22Rv1 (cell line): Measurements from ENCODE around the gene MCF2L.
"Not testable (repeated sequence)": the region's sequence is repeated elsewhere in the genome, so short reads cannot be mapped to it uniquely, and the experiment has no call there.

Source experiments
- ZFX ChIP-seq: fragments of 450-650 bp; IDR thresholded peaks from 2 replicates; pipeline ENCODE4 v1.6.1; 2017; ENCODE audit warnings: antibody characterized with exemption, borderline replicate concordance
- TF ChIP-seq, protein P1 (sequence below): fragments of 450-650 bp; IDR thresholded peaks from 2 replicates; pipeline ENCODE4 v1.5.1; 2017; ENCODE audit warnings: mild to moderate bottlenecking

DNA sequence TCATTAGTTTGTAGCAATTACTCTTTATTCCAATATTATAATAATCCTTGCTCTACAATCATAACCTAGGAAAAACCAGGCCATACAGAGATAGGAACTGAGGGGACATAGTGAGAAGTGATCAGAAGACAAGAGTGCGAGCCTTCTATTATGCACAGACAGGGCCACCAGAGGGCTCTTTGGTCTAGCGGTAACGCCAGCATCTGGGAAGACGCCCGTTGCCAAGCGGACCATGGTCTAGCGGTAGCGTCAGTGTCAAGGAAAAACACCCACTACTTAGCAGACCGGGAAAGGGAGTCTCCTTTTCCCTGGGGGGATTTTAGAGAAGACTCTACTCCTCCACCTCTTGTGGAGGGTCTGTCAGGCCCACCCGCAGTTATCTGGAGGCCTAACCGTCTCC, 27.2 kb upstream of the MCF2L start:
- TF ChIP-seq, protein P1, sequence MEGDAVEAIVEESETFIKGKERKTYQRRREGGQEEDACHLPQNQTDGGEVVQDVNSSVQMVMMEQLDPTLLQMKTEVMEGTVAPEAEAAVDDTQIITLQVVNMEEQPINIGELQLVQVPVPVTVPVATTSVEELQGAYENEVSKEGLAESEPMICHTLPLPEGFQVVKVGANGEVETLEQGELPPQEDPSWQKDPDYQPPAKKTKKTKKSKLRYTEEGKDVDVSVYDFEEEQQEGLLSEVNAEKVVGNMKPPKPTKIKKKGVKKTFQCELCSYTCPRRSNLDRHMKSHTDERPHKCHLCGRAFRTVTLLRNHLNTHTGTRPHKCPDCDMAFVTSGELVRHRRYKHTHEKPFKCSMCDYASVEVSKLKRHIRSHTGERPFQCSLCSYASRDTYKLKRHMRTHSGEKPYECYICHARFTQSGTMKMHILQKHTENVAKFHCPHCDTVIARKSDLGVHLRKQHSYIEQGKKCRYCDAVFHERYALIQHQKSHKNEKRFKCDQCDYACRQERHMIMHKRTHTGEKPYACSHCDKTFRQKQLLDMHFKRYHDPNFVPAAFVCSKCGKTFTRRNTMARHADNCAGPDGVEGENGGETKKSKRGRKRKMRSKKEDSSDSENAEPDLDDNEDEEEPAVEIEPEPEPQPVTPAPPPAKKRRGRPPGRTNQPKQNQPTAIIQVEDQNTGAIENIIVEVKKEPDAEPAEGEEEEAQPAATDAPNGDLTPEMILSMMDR: not testable (repeated sequence)
- TF ChIP-seq ZFX: not testable (repeated sequence)
